ENCODE data around the gene VGLL4.

DNA sequence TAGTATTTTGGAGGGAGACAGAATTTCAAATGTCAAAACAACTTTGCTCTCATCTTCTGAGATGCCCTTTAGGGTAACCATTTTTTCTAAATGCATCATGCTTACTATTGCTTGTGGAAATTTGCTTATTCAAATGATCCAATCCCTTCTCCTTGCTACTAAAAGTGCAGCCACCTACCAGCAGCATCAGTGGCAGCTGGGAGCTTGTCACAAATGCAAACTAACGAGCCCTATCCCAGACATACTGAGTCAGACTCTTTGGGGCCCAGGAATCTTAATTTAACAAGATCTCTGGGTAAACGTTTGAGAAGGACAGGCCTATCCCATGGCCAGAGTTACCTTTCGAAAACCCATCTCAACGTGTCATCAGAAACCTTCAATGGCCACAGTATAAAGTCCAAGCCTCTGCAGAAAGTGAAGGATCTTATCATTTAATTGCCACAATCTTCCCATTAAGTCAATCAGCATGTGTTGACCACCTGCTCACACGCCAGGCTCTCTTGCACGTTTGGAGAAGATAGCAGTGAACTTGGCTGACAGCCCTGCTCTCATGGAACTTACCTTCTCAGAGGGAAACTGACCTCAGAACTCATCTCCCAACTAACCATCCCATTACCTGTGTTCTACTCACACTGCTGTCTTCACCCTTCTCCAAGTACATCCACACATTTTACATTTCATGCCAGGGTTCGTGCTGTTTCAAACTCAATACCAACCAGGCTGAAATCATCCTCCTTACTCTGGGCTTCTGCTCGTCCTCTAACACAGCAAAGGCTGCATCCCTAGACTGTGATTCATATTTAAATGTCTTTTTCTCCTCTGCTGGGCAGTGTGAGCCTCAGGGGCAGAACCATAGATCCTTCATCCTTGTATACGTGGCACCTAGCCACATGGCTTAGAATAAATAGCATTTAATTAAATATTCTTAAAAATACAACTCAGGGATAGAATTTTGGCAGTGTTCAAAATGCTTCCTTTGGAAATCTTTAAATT, 24.8 kb upstream of the VGLL4 start:
- no peak for TF ChIP-seq CTCF (conservative IDR thresholded peaks at IDR 0.05 in 1 of 2, IDR thresholded peaks at IDR 0.05 in 1 of 2; ENCODE audit: extremely low read depth in 1 of 2, insufficient read depth in 1 of 2, low read depth in 1 of 2, low read length in 2 of 2)
- TF ChIP-seq EZH2 (IDR thresholded peaks at IDR 0.05; ENCODE audit: borderline replicate concordance, low read length), result no peak

Data from mammary epithelial cell (primary cell).